Choroid plexus epithelial cell (primary cell): Measurements from ENCODE around the gene PDZD11.
"Not testable (repeated sequence)": the region's sequence is repeated elsewhere in the genome, so short reads cannot be mapped to it uniquely, and the experiment has no call there.

Experiments used
- DNase-seq: peaks from one replicate; pipeline ENCODE4 v3.0.0-alpha.2; 2010; ENCODE audit warnings: low read depth
- H3K4me3 ChIP-seq: 2 replicates; pipeline ENCODE4 v1.5.1; 2011; ENCODE audit warnings: low read depth, mild to moderate bottlenecking, control low read depth, low read length, moderate library complexity
- TF ChIP-seq, protein P1 (sequence below): conservative IDR thresholded peaks from 2 replicates; pipeline ENCODE4 v1.5.1; 2011; ENCODE audit warnings: low read depth, mild to moderate bottlenecking, control low read depth, inconsistent platforms, low read length, moderate library complexity

Gene PDZD11

DNA sequence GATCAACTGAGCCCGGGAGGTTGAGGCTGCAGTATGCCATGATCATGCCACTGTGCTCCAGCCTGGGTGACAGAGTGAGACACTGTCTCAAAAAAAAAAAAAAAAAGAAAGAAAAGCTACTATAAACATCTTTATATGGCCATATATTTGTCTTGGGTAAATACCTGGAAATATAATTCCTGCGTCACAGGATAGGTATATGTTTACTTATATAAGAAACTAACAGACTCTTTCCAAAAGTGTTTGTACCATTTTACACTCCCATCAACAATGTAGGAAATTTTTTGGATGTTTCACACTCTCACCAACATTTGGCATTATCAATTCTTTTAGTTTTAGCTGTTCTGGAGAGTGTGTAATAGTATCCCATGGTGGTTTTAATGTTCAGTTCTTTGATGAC, 42.5 kb downstream of the PDZD11 start:
- TF ChIP-seq, protein P1, sequence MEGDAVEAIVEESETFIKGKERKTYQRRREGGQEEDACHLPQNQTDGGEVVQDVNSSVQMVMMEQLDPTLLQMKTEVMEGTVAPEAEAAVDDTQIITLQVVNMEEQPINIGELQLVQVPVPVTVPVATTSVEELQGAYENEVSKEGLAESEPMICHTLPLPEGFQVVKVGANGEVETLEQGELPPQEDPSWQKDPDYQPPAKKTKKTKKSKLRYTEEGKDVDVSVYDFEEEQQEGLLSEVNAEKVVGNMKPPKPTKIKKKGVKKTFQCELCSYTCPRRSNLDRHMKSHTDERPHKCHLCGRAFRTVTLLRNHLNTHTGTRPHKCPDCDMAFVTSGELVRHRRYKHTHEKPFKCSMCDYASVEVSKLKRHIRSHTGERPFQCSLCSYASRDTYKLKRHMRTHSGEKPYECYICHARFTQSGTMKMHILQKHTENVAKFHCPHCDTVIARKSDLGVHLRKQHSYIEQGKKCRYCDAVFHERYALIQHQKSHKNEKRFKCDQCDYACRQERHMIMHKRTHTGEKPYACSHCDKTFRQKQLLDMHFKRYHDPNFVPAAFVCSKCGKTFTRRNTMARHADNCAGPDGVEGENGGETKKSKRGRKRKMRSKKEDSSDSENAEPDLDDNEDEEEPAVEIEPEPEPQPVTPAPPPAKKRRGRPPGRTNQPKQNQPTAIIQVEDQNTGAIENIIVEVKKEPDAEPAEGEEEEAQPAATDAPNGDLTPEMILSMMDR = no peak
- DNase-seq = no peak
- H3K4me3 ChIP-seq = no peak overlapping the region

DNA sequence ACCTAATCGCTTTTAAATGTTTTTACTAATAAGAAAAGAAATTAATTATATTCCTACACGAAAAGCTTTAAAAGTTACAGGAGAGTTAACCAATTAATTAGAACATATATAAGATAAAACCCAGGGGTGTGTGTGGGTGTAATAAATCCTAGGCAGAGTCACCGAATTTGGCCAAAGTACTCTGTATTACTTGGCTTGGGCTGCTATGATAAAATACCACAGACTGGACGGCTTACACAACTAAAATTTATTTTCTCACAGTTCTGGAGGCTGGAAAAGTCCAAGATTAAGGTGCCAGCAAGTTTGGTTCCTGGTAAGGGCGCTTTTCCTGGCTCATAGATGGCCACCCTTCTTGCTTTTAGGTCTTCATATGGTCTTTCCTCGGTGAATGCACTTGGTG, 44.8 kb downstream of the PDZD11 start:
- TF ChIP-seq, protein P1 = no peak
- no peak for DNase-seq
- no peak overlapping the region for H3K4me3 ChIP-seq

DNA sequence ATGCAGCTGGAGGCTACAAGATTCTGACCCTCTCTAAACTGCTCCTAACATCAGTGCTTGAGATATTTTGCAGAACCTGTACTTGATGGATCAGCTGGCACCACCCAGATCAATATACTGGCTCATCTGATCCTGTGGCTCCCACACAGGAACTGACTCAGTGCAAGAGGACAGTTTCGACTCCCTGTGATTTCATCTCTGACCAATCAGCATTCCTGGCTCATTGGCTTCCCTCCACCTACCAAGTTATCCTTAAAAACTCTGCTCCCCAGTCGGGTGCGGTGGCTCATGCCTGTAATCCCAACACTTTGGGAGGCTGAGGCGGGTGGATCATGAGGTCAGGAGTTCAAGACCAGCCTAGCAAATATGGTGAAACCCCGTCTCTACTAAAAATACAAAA, 46.1 kb downstream of the PDZD11 start:
- H3K4me3 ChIP-seq = not testable (repeated sequence)

DNA sequence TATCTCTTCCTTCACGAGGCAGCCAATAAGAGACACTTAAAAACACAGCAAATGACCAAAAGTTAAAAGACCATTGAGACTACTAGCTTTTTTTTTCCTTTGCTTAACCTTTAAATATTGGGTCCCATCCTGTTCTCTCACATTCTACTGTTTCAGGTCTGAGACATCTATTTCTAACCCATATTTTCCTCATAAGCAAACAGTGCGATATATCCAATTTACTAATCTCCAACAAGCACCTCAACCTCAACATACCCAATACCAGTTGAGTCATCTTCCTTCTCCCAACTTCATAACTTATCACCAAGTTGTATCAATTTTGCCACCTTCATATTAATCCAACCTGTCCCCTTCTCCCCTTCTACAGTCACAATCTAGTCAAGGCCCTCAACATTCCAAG, 48.2 kb downstream of the PDZD11 start:
- TF ChIP-seq, protein P1 = no peak
- no peak overlapping the region for H3K4me3 ChIP-seq
- DNase-seq = no peak

More for the DNA sequence above, 46.1 kb downstream of the PDZD11 start:
- not testable (repeated sequence) for DNase-seq

DNA sequence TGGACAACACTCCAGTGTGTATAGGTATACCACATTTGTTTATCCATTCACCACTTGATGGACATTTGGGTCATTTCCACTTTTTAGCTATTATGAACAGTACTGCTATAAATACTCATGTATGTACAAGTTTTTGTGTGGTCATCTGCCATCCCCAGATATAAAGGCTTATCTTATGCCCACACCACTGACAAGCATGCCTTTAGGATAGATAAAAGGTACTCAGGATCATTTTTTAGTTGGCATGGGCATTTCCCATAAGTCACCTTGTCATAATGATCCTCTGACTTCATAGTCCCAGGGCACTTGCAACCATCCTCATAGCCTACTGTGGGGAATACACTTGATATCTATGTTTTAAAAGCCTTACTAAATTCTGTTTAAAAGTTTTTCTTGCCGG, 49.0 kb downstream of the PDZD11 start:
- TF ChIP-seq, protein P1 = no peak
- DNase-seq = no peak
- no peak overlapping the region for H3K4me3 ChIP-seq
